IPS-20b (cell line): ENCODE measurements around the gene LHX5.

Experiments used
- H3K27ac ChIP-seq: one replicate; pipeline ENCODE4 v1.5.1; 2013; ENCODE audit warnings: low read length
- H3K27me3 ChIP-seq: 2 replicates; pipeline ENCODE4 v1.6.1; 2013; ENCODE audit warnings: mild to moderate bottlenecking, low read length, inconsistent platforms; ENCODE audit not compliant: insufficient read depth
- H3K36me3 ChIP-seq: 2 replicates; pipeline ENCODE4 v1.6.1; 2013; ENCODE audit warnings: low read depth, mild to moderate bottlenecking, inconsistent platforms, low read length, moderate library complexity; ENCODE audit not compliant: insufficient read depth
- H3K4me1 ChIP-seq: 2 replicates; pipeline ENCODE4 v1.6.1; 2013; ENCODE audit warnings: mild to moderate bottlenecking, control low read depth, inconsistent platforms, low read length, moderate library complexity; ENCODE audit not compliant: insufficient read depth
- H3K4me3 ChIP-seq: 2 replicates; pipeline ENCODE4 v1.5.1; 2013; ENCODE audit warnings: mild to moderate bottlenecking, low read length, inconsistent platforms
- H3K9ac ChIP-seq: 2 replicates; pipeline ENCODE4 v1.6.1; 2013; ENCODE audit warnings: low read depth, mild to moderate bottlenecking, inconsistent platforms, low read length, moderate library complexity
- H3K9me3 ChIP-seq: 2 replicates; pipeline ENCODE4 v1.6.1; 2013; ENCODE audit warnings: mild to moderate bottlenecking, low read depth, low read length, inconsistent platforms; ENCODE audit not compliant: insufficient read depth

Gene LHX5

GRCh38 chr12:113477171-113477841, 5.6 kb upstream of the LHX5 start:
- H3K27me3 ChIP-seq: peaks cover 98% of the 10 kb centered on the region
- no peaks in the 10 kb centered on the region for H3K36me3 ChIP-seq
- peak overlapping the region; percentile 62; the same call in 1 of the 2 replicates for H3K4me3 ChIP-seq
- peaks cover 30% of the 10 kb centered on the region for H3K4me1 ChIP-seq
- H3K9ac ChIP-seq: no peak overlapping the region
- no peak overlapping the region for H3K27ac ChIP-seq
- H3K9me3 ChIP-seq: peaks cover 5% of the 10 kb centered on the region; the same call in 1 of the 2 replicates

GRCh38 chr12:113476176-113476986, 4.7 kb upstream of the LHX5 start:
- Histone ChIP-seq H3K27me3 (peaks cover 98% of the 10 kb centered on the region), H3K27ac (no peak overlapping the region), H3K36me3 (no peaks in the 10 kb centered on the region), H3K4me1 (peaks cover 30% of the 10 kb centered on the region), H3K9ac (no peak overlapping the region), H3K9me3 (peaks cover 5% of the 10 kb centered on the region; the same call in 1 of the 2 replicates), H3K4me3 (peak overlapping the region; percentile 58)

GRCh38 chr12:113475451-113476175, 3.9 kb upstream of the LHX5 start:
- peak overlapping the region; percentile 58 for H3K4me3 ChIP-seq
- peaks cover 5% of the 10 kb centered on the region; the same call in 1 of the 2 replicates for H3K9me3 ChIP-seq
- H3K27ac ChIP-seq: no peak overlapping the region
- no peak overlapping the region for H3K9ac ChIP-seq
- H3K4me1 ChIP-seq: peaks cover 36% of the 10 kb centered on the region
- no peaks in the 10 kb centered on the region for H3K36me3 ChIP-seq
- peaks cover 98% of the 10 kb centered on the region for H3K27me3 ChIP-seq

- H3K27me3 ChIP-seq: peaks cover 98% of the 10 kb centered on the region
- H3K9ac ChIP-seq: no peak overlapping the region
These were observed 3.2 kb upstream of the LHX5 start for GRCh38 chr12:113474635-113475436.

GRCh38 chr12:113473942-113474341, 2.3 kb upstream of the LHX5 start:
- peak overlapping the region; percentile 70; the same call in 1 of the 2 replicates for H3K4me3 ChIP-seq
- H3K9me3 ChIP-seq: peaks cover 9% of the 10 kb centered on the region; the same call in 1 of the 2 replicates
- no peak overlapping the region for H3K27ac ChIP-seq
- no peaks in the 10 kb centered on the region for H3K36me3 ChIP-seq
- no peak overlapping the region for H3K9ac ChIP-seq
- H3K4me1 ChIP-seq: peaks cover 27% of the 10 kb centered on the region
- peaks cover 98% of the 10 kb centered on the region for H3K27me3 ChIP-seq

More at GRCh38 chr12:113474635-113475436, 3.2 kb upstream of the LHX5 start:
- H3K27ac ChIP-seq: no peak overlapping the region
- H3K4me1 ChIP-seq: peaks cover 36% of the 10 kb centered on the region
- H3K4me3 ChIP-seq: peak overlapping the region; percentile 70
- no peaks in the 10 kb centered on the region for H3K36me3 ChIP-seq
- H3K9me3 ChIP-seq: peaks cover 5% of the 10 kb centered on the region; the same call in 1 of the 2 replicates

GRCh38 chr12:113473400-113473799, 1.7 kb upstream of the LHX5 start:
- no peaks in the 10 kb centered on the region for H3K36me3 ChIP-seq
- no peak overlapping the region for H3K27ac ChIP-seq
- peaks cover 98% of the 10 kb centered on the region for H3K27me3 ChIP-seq
- H3K9ac ChIP-seq: no peak overlapping the region
- H3K9me3 ChIP-seq: peaks cover 9% of the 10 kb centered on the region; the same call in 1 of the 2 replicates
- H3K4me3 ChIP-seq: peak overlapping the region; percentile 70
- H3K4me1 ChIP-seq: peaks cover 31% of the 10 kb centered on the region

GRCh38 chr12:113472191-113473121, 785 bp upstream of the LHX5 start:
- H3K27me3 ChIP-seq: peaks cover 98% of the 10 kb centered on the region
- peaks cover 9% of the 10 kb centered on the region; the same call in 1 of the 2 replicates for H3K9me3 ChIP-seq
- peak overlapping the region; percentile 70 for H3K4me3 ChIP-seq
- no peak overlapping the region for H3K27ac ChIP-seq
- no peaks in the 10 kb centered on the region for H3K36me3 ChIP-seq
- H3K9ac ChIP-seq: peak overlapping the region; percentile 46; the same call in 1 of the 2 replicates
- H3K4me1 ChIP-seq: peaks cover 23% of the 10 kb centered on the region

GRCh38 chr12:113470871-113471618, 626 bp downstream of the LHX5 start:
- peak overlapping the region; percentile 5; the same call in 1 of the 2 replicates for H3K9ac ChIP-seq
- peaks cover 27% of the 10 kb centered on the region for H3K4me1 ChIP-seq
- H3K4me3 ChIP-seq: peak overlapping the region; percentile 70
- H3K9me3 ChIP-seq: peaks cover 14% of the 10 kb centered on the region; the same call in 1 of the 2 replicates
- H3K27ac ChIP-seq: no peak overlapping the region
- no peaks in the 10 kb centered on the region for H3K36me3 ChIP-seq
- peaks cover 100% of the 10 kb centered on the region for H3K27me3 ChIP-seq

- peak overlapping the region; percentile 70 for H3K4me3 ChIP-seq
- H3K9ac ChIP-seq: no peak overlapping the region
- H3K27ac ChIP-seq: no peak overlapping the region
- H3K27me3 ChIP-seq: peaks cover 100% of the 10 kb centered on the region
- peaks cover 23% of the 10 kb centered on the region for H3K4me1 ChIP-seq
- peaks cover 14% of the 10 kb centered on the region; the same call in 1 of the 2 replicates for H3K9me3 ChIP-seq
- no peaks in the 10 kb centered on the region for H3K36me3 ChIP-seq
These were observed 1.5 kb downstream of the LHX5 start for GRCh38 chr12:113469949-113470743.
